Sigmoid colon (tissue), 7 donors: ENCODE results near the gene ADARB1. TPM values are rescaled to one million over a fixed set of nuclear protein-coding genes. Genes with fewer than 3 reads are reported as not detected.

Experiments used
- DNase-seq: peaks from one replicate; pipeline ENCODE4 v3.0.0-alpha.2; 2019
- H3K27ac ChIP-seq, 4 donors: fragments of 200-600 bp; sonication (generic); one replicate each; pipeline ENCODE4 v1.5.1; 2016 to 2019; ENCODE audit warnings: mild to moderate bottlenecking in 1 of 4
- H3K27me3 ChIP-seq, 3 donors: fragments of 200-600 bp; sonication (generic); one replicate each; pipeline ENCODE4 v1.5.1; 2019; ENCODE audit warnings: mild to moderate bottlenecking in 1 of 3
- H3K36me3 ChIP-seq, 4 donors: fragments of 200-600 bp; sonication (generic); one replicate each; pipeline ENCODE4 v1.5.1; 2016 to 2019
- H3K4me1 ChIP-seq, 4 donors: fragments of 200-600 bp; sonication (generic); one replicate each; pipeline ENCODE4 v1.5.1; 2017 to 2019
- H3K4me3 ChIP-seq, 4 donors: fragments of 200-600 bp; sonication (generic); one replicate each; pipeline ENCODE4 v1.5.1; 2017 to 2019; ENCODE audit warnings: mild to moderate bottlenecking in 2 of 4, moderate library complexity in 1 of 4
- H3K9me3 ChIP-seq, 4 donors: fragments of 200-600 bp in 3 of 4; sonication (generic) in 3 of 4; one replicate each; pipeline versions ENCODE4 v1.5.1 to v1.6.1; 2013 to 2019
- EP300 ChIP-seq, 4 donors: sonication (generic); formaldehyde crosslinking; IDR thresholded peaks; one replicate each; pipeline ENCODE4 v1.6.1; 2017; ENCODE audit warnings: antibody characterized with exemption in 4 of 4
- POLR2A ChIP-seq, 2 donors: fragments of 450-650 bp; IDR thresholded peaks; one replicate each; pipeline ENCODE4 v1.6.1; 2016; ENCODE audit warnings: antibody characterized with exemption in 2 of 2, mild to moderate bottlenecking in 2 of 2, moderate library complexity in 2 of 2
- POLR2AphosphoS5 ChIP-seq, 4 donors: sonication (generic); formaldehyde crosslinking; IDR thresholded peaks; one replicate each; pipeline ENCODE4 v1.6.1; 2017; ENCODE audit warnings: antibody characterized with exemption in 4 of 4
- WGBS, 2 donors: extraction: QIAGEN DNeasy Blood & Tissue Kit; methylation state at CpG; one replicate each; pipeline ENCODE4 v1.1.7; 2013; 5-methylcytosine and 5-hydroxymethylcytosine counted together
- intact Hi-C: fragments of 100-400 bp; cut with DNase I; formaldehyde crosslinking; loops from one replicate; pipeline ENCODE4 v1.15.1; 2023
- polyA plus RNA-seq, 3 donors: library from polyadenylated mRNA; stranded (reverse); fragments of 200-250 nt; gene quantifications; one replicate each; pipeline ENCODE4 v1.2.3, GENCODE V29; 2013
- total RNA-seq, 4 donors: library from RNA; depleted of rRNA; stranded (reverse); fragments of >200 nt; gene quantifications; one replicate each; pipeline ENCODE4 v1.1.0, GENCODE V29; 2016
- TF ChIP-seq, protein P1 (sequence below), 4 experiments: fragments of 450-650 bp in 3 of 4; fragments of 200-600 bp in 1 of 4; IDR thresholded peaks; one replicate each; pipeline ENCODE4 v1.5.1; 2016 to 2019; ENCODE audit warnings: antibody characterized with exemption in 4 of 4, mild to moderate bottlenecking in 3 of 4, moderate library complexity in 2 of 4
- donor health status: healthy with polysubstance abuse.
- donor health status: Bipolar disorder and iron deficiency.
- donor health status: healthy.

Gene ADARB1
- total and polyA plus RNA-seq, 7 donors: 0.92 to 102 (median 41.3) TPM

DNA sequence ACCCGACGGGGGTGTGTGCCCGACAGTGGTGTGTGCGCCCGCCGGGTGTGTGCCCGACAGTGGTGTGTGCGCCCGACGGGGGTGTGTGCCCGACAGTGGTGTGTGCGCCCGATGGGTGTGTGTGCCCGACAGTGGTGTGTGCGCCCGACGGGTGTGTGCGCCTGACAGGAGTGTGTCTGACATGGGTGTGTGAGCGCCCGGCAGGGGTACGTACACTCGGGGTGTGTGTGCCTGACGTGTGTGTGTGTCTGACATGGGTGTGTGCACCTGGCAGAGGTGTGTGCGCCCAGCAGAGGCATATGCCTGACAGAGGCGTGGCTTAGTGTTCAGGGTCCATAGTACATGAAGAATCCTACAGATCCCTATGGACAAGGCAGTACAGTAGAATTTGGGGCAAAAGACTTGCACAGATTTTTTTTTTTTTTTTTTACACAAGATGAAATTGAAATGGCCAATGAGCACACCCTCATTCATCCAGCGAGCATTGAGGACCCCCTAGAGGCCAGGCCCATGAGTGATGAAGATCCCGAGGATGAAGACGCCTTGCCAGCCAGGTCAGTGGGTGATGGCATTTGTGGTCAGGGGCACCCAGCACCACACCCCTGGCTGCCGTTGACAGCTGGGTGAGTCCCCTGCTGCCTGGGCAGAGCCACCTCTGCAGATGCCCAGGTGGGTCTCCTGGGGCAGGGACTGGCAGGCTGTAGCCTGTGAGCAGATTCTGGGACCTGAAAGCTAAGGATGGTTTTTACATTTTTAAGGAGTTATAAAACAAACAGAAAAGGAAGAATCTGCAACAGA, 60.1 kb downstream of the ADARB1 start:
- Histone ChIP-seq H3K27me3 (no peaks in the 10 kb centered on the region), H3K4me1 (peaks cover 4 to 75% (median 45%) of the 10 kb centered on the region in 4 donors), H3K4me3 (no peak overlapping the region), H3K36me3 (peaks cover 0 to 10% (median 0%) of the 10 kb centered on the region in 4 donors), H3K9me3 (no peaks in the 10 kb centered on the region), H3K27ac (peak overlapping the region in 1 of 4 donors; percentile 12)
- DNase-seq: no peak
- intact Hi-C loops: no loop called here
- 83 to 90% methylated on average over 29 of the region's 29 CpGs for WGBS, 2 donors
- TF ChIP-seq EP300 (IDR thresholded peaks at IDR 0.05) (no peak), POLR2AphosphoS5 (IDR thresholded peaks at IDR 0.05) (no peak), POLR2A (IDR thresholded peaks at IDR 0.05) (no peak)
- TF ChIP-seq, protein P1, sequence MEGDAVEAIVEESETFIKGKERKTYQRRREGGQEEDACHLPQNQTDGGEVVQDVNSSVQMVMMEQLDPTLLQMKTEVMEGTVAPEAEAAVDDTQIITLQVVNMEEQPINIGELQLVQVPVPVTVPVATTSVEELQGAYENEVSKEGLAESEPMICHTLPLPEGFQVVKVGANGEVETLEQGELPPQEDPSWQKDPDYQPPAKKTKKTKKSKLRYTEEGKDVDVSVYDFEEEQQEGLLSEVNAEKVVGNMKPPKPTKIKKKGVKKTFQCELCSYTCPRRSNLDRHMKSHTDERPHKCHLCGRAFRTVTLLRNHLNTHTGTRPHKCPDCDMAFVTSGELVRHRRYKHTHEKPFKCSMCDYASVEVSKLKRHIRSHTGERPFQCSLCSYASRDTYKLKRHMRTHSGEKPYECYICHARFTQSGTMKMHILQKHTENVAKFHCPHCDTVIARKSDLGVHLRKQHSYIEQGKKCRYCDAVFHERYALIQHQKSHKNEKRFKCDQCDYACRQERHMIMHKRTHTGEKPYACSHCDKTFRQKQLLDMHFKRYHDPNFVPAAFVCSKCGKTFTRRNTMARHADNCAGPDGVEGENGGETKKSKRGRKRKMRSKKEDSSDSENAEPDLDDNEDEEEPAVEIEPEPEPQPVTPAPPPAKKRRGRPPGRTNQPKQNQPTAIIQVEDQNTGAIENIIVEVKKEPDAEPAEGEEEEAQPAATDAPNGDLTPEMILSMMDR (IDR thresholded peaks at IDR 0.05): no peak

- TF ChIP-seq, protein P1 (IDR thresholded peaks at IDR 0.05): no peak
- TF ChIP-seq POLR2AphosphoS5 (IDR thresholded peaks at IDR 0.05) (no peak), POLR2A (IDR thresholded peaks at IDR 0.05) (no peak), EP300 (IDR thresholded peaks at IDR 0.05) (no peak)
- Histone ChIP-seq H3K4me3 (no peak overlapping the region), H3K36me3 (peaks cover 0 to 10% (median 0%) of the 10 kb centered on the region in 4 donors), H3K27me3 (no peaks in the 10 kb centered on the region), H3K4me1 (peaks cover 4 to 70% (median 39%) of the 10 kb centered on the region in 4 donors), H3K27ac (peak overlapping the region in 1 of 4 donors; percentile 12), H3K9me3 (no peaks in the 10 kb centered on the region)
- DNase-seq: no peak
- WGBS, 2 donors: 84 to 89% methylated on average over 3 of the region's 3 CpGs
- intact Hi-C loops: no loop called here
Observed at GRCh38 chr21:45135122-45135521, 60.7 kb downstream of the ADARB1 start.

DNA sequence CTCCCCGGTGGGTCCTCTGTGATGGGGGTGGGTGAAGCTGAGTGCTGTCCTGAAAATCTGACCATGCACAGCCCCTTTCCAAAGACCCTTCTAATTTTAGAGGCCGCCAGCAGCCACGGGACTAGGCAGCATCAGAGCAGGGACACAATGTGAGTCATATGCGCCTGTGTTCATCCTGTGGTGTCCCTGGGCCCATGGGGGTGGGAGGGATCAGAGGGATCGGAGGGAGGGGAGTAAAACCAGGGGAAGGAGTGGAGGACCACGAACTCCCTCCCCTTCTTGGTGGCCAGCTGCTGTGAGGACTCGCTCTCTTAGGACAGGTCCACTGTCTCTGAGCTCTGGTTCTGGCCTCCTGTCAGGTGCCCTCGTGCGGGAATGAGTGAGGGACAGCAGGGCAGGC, 61.5 kb downstream of the ADARB1 start:
- Histone ChIP-seq H3K4me3 (no peak overlapping the region), H3K36me3 (peaks cover 0 to 10% (median 0%) of the 10 kb centered on the region in 4 donors), H3K27me3 (no peaks in the 10 kb centered on the region), H3K4me1 (peaks cover 4 to 69% (median 33%) of the 10 kb centered on the region in 4 donors), H3K9me3 (no peaks in the 10 kb centered on the region), H3K27ac (peak overlapping the region in 1 of 4 donors; percentile 49)
- intact Hi-C loops: no loop called here
- TF ChIP-seq, protein P1 (IDR thresholded peaks at IDR 0.05): no peak
- TF ChIP-seq POLR2AphosphoS5 (IDR thresholded peaks at IDR 0.05) (no peak), EP300 (IDR thresholded peaks at IDR 0.05) (no peak), POLR2A (IDR thresholded peaks at IDR 0.05) (no peak)
- no peak for DNase-seq
- WGBS, 2 donors: 90 to 91% methylated on average over 9 of the region's 9 CpGs

DNA sequence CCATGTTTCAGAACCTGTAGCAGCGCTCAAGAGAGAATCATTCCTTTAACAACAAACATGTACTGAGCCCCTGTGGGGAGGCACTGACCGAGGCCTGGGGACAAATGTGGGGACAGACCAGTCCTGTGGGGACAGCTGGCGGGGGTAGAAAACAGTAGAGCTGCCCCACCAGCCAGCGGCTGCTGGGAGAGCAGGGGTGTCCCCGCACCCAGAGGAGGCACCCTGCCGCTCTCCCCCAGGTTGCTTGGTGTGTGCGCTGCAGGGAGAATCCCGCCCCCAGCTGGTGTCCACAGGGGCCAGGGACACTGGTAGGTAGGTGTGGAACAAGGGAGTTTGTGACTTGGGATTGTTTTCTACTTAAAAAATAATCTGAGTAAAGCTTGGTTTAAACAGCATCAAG, 62.1 kb downstream of the ADARB1 start:
- no peak for DNase-seq
- Histone ChIP-seq H3K36me3 (peaks cover 0 to 10% (median 0%) of the 10 kb centered on the region in 4 donors), H3K9me3 (no peaks in the 10 kb centered on the region), H3K27me3 (no peaks in the 10 kb centered on the region), H3K4me3 (no peak overlapping the region), H3K27ac (peak overlapping the region; percentile 3 to 49 (median 28)), H3K4me1 (peaks cover 4 to 63% (median 28%) of the 10 kb centered on the region in 4 donors)
- intact Hi-C loops: no loop called here
- WGBS, 2 donors: 90 to 93% methylated on average over 8 of the region's 8 CpGs
- TF ChIP-seq EP300 (IDR thresholded peaks at IDR 0.05): no peak
- TF ChIP-seq POLR2A (IDR thresholded peaks at IDR 0.05): no peak
- TF ChIP-seq, protein P1 (IDR thresholded peaks at IDR 0.05): no peak
- TF ChIP-seq POLR2AphosphoS5 (IDR thresholded peaks at IDR 0.05): no peak
